LNCaP clone FGC (cell line): ENCODE data around the gene NMUR1.
"Not testable (repeated sequence)": the region's sequence is repeated elsewhere in the genome, so short reads cannot be mapped to it uniquely, and the experiment has no call there.

Experiments used
- DNase-seq: peaks from one replicate; pipeline ENCODE4 v3.0.0-alpha.2; 2011; ENCODE audit warnings: low read depth
- H3K4me3 ChIP-seq: 2 replicates; pipeline ENCODE4 v1.5.1; 2011; ENCODE audit warnings: mild to moderate bottlenecking, low read depth, low read length, control low read depth
- CTCF ChIP-seq: IDR thresholded peaks from 2 replicates; pipeline ENCODE4 v1.5.1; 2012; ENCODE audit warnings: mild to moderate bottlenecking; ENCODE audit not compliant: control insufficient read depth, insufficient read depth; ENCODE audit errors: extremely low read depth

Gene NMUR1

GRCh38 chr2:231571661-231572191 lies 41.5 kb upstream of the NMUR1 start:
- H3K4me3 ChIP-seq: no peak overlapping the region
- TF ChIP-seq CTCF: no peak
- no peak for DNase-seq

- H3K4me3 ChIP-seq, DNase-seq: not testable (repeated sequence)
Observed at GRCh38 chr2:231570915-231571314, 40.7 kb upstream of the NMUR1 start.

GRCh38 chr2:231568785-231569435 lies 38.7 kb upstream of the NMUR1 start:
- no peak overlapping the region for H3K4me3 ChIP-seq
- no peak for TF ChIP-seq CTCF
- DNase-seq: no peak

GRCh38 chr2:231568098-231568784 lies 38.0 kb upstream of the NMUR1 start:
- TF ChIP-seq CTCF: no peak
- no peak overlapping the region for H3K4me3 ChIP-seq
- DNase-seq: no peak

GRCh38 chr2:231567159-231567558 lies 36.9 kb upstream of the NMUR1 start:
- H3K4me3 ChIP-seq: no peak overlapping the region
- DNase-seq: no peak
- TF ChIP-seq CTCF: no peak

GRCh38 chr2:231565887-231566594 lies 35.8 kb upstream of the NMUR1 start:
- no peak for DNase-seq
- no peak for TF ChIP-seq CTCF
- no peak overlapping the region for H3K4me3 ChIP-seq

- no peak for DNase-seq
- no peak overlapping the region for H3K4me3 ChIP-seq
- TF ChIP-seq CTCF: peak; percentile 67
Observed at GRCh38 chr2:231563378-231563961, 33.2 kb upstream of the NMUR1 start.
